GM19455 (cell line): ENCODE data around the gene FBXO31.
A peak's percentile ranks its signal among the peaks of the same experiment; 100 is the strongest.

ENCODE experiments used
- ATAC-seq: cut with Tn5 transposase; IDR thresholded peaks from one replicate; pipeline ENCODE4 v1.9.1; 2021; ENCODE audit not compliant: unreplicated experiment

The FBXO31 gene

GRCh38 chr16:87316923-87317749 is 66.4 kb downstream of the FBXO31 start, which contains the start of gene C16orf95:
Gene C16orf95, minus strand, starts transcription at chr16:87317392. Its CDS starts 150 bp downstream, at chr16:87317242.
- peak; percentile 93 for ATAC-seq

- no peak for ATAC-seq
These were observed 67.1 kb downstream of the FBXO31 start for GRCh38 chr16:87316450-87316922.

GRCh38 chr16:87314990-87315420 is 68.6 kb downstream of the FBXO31 start:
- no peak for ATAC-seq

- no peak for ATAC-seq
These were observed 71.6 kb downstream of the FBXO31 start for GRCh38 chr16:87312008-87312407.

GRCh38 chr16:87311387-87311786 is 72.2 kb downstream of the FBXO31 start:
- ATAC-seq, result no peak

GRCh38 chr16:87310610-87311009 is 73.0 kb downstream of the FBXO31 start:
- no peak for ATAC-seq

- ATAC-seq, result no peak
These were observed 73.7 kb downstream of the FBXO31 start for GRCh38 chr16:87309620-87310525.

GRCh38 chr16:87308826-87309225 is 74.8 kb downstream of the FBXO31 start:
- no peak for ATAC-seq

- no peak for ATAC-seq
These were observed 77.1 kb downstream of the FBXO31 start for GRCh38 chr16:87306516-87306915.

GRCh38 chr16:87305505-87306391 is 77.8 kb downstream of the FBXO31 start:
- no peak for ATAC-seq

- ATAC-seq, result no peak
These were observed 78.6 kb downstream of the FBXO31 start for GRCh38 chr16:87304951-87305350.

GRCh38 chr16:87303962-87304521 is 79.5 kb downstream of the FBXO31 start:
- ATAC-seq, result no peak

GRCh38 chr16:87303431-87303930 is 80.1 kb downstream of the FBXO31 start:
- no peak for ATAC-seq

GRCh38 chr16:87298857-87299465 is 84.6 kb downstream of the FBXO31 start:
- ATAC-seq, result no peak

GRCh38 chr16:87297918-87298631 is 85.5 kb downstream of the FBXO31 start:
- ATAC-seq, result no peak

- no peak for ATAC-seq
These were observed 86.2 kb downstream of the FBXO31 start for GRCh38 chr16:87297407-87297806.

GRCh38 chr16:87295661-87296531 is 87.7 kb downstream of the FBXO31 start:
- no peak for ATAC-seq

GRCh38 chr16:87295259-87295658 is 88.3 kb downstream of the FBXO31 start:
- no peak for ATAC-seq
